HepG2 (cell line): ENCODE results near the gene NRSN2. TPM values are rescaled to one million over a fixed set of nuclear protein-coding genes. Genes with fewer than 3 reads are reported as not detected.
A peak's percentile ranks its signal among the peaks of the same experiment; 100 is the strongest.

Experiments used
- AGO1 ChIP-seq: fragments of 200-400 bp; formaldehyde crosslinking; IDR thresholded peaks from 2 replicates; pipeline ENCODE4 v1.6.1; 2017; ENCODE audit warnings: mild to moderate bottlenecking, low read depth, low read length, moderate library complexity; ENCODE audit not compliant: poor library complexity, severe bottlenecking
- ATRX ChIP-seq: sonication (generic); formaldehyde crosslinking; IDR thresholded peaks from 2 replicates; pipeline ENCODE4 v1.4.0; 2020; ENCODE audit warnings: missing genetic modification reagents, borderline replicate concordance
- CEBPG ChIP-seq: IDR thresholded peaks from 2 replicates; pipeline ENCODE4 v1.6.1; 2016
- KDM2A ChIP-seq: sonication (generic); formaldehyde crosslinking; IDR thresholded peaks from 2 replicates; pipeline ENCODE4 v1.4.0; 2020; ENCODE audit warnings: low read depth, missing genetic modification reagents, borderline replicate concordance
- KLF16 ChIP-seq, 2 experiments: sonication (generic) in 1 of 2; formaldehyde crosslinking in 1 of 2; IDR thresholded peaks; 2 replicates each; pipeline versions ENCODE4 v1.6.1 to v1.8.0; 2016 to 2023; ENCODE audit warnings: missing genetic modification reagents in 2 of 2, missing compliant biosample characterization in 1 of 2
- MAFK ChIP-seq, 2 experiments: IDR thresholded peaks in 1 of 2; conservative IDR thresholded peaks in 1 of 2; 2 replicates each; pipeline ENCODE4 v1.6.1; 2011; ENCODE audit warnings: improper control_type of control experiment in 2 of 2, low read length in 2 of 2
- PCBP1 ChIP-seq: fragments of 200-400 bp; formaldehyde crosslinking; IDR thresholded peaks from 2 replicates; pipeline ENCODE4 v1.6.1; 2017; ENCODE audit warnings: mild to moderate bottlenecking, low read depth, low read length, borderline replicate concordance
- POLR2G ChIP-seq: fragments of 200-400 bp; formaldehyde crosslinking; IDR thresholded peaks from 2 replicates; pipeline ENCODE4 v1.6.1; 2018; ENCODE audit warnings: mild to moderate bottlenecking, low read depth, low read length, moderate library complexity
- TOPORS ChIP-seq: sonication (generic); formaldehyde crosslinking; IDR thresholded peaks from 2 replicates; pipeline ENCODE4 v1.8.0; 2023; ENCODE audit warnings: mild to moderate bottlenecking, missing genetic modification reagents
- ZFP41 ChIP-seq: sonication (generic); formaldehyde crosslinking; IDR thresholded peaks from 2 replicates; pipeline ENCODE4 v1.4.0; 2020; ENCODE audit warnings: mild to moderate bottlenecking, missing genetic modification reagents, borderline replicate concordance
- ZFP62 ChIP-seq: sonication (generic); formaldehyde crosslinking; IDR thresholded peaks from 2 replicates; pipeline ENCODE4 v1.4.0; 2020; ENCODE audit warnings: missing genetic modification reagents
- ZNF264 ChIP-seq: sonication (generic); formaldehyde crosslinking; IDR thresholded peaks from 2 replicates; pipeline ENCODE4 v1.4.0; 2020; ENCODE audit warnings: missing genetic modification reagents
- ZNF367 ChIP-seq: sonication (generic); formaldehyde crosslinking; IDR thresholded peaks from 2 replicates; pipeline ENCODE4 v1.4.0; 2020; ENCODE audit warnings: missing genetic modification reagents, borderline replicate concordance
- ZNF589 ChIP-seq: sonication (generic); formaldehyde crosslinking; conservative IDR thresholded peaks from 2 replicates; pipeline ENCODE4 v1.8.0; 2022; ENCODE audit warnings: mild to moderate bottlenecking, moderate library complexity, missing genetic modification reagents
- ZNF749 ChIP-seq: sonication (generic); formaldehyde crosslinking; IDR thresholded peaks from 2 replicates; pipeline ENCODE4 v1.8.0; 2022; ENCODE audit warnings: mild to moderate bottlenecking, missing genetic modification reagents, moderate library complexity, borderline replicate concordance
- ZSCAN12 ChIP-seq: sonication (generic); formaldehyde crosslinking; IDR thresholded peaks from 2 replicates; pipeline ENCODE4 v1.9.0; 2021; ENCODE audit warnings: mild to moderate bottlenecking, missing genetic modification reagents
- polyA plus RNA-seq, 8 experiments: library from polyadenylated mRNA; depleted of rRNA in 3 of 8; stranded (reverse) in 7 of 8; unstranded in 1 of 8; fragments of >200 nt; fragmentation: Illumina TruSeq in 4 of 8; extraction: Trizol in 4 of 8; gene quantifications; 2 replicates each; pipeline versions ENCODE4 v1.2.1 to v1.2.3, GENCODE V29; 2011 to 2016; ENCODE audit warnings: low read depth in 4 of 8, missing spikeins in 1 of 8, mixed read lengths in 1 of 8; ENCODE audit not compliant: insufficient read depth in 1 of 8
- total RNA-seq, 5 experiments: library from RNA; depleted of rRNA; stranded (reverse); fragments of >200 nt; fragmentation: Illumina TruSeq; extraction: Trizol; gene quantifications; 2 replicates each; pipeline ENCODE4 v1.2.3, GENCODE V29; 2016; ENCODE audit warnings: low read depth in 1 of 5
- TF ChIP-seq, protein P1 (sequence below): sonication (generic); formaldehyde crosslinking; IDR thresholded peaks from 2 replicates; pipeline ENCODE4 v1.8.0; 2022; ENCODE audit warnings: missing genetic modification reagents, mild to moderate bottlenecking, inconsistent platforms, borderline replicate concordance
- TF ChIP-seq, protein P2 (sequence below): sonication (generic); formaldehyde crosslinking; IDR thresholded peaks from 2 replicates; pipeline ENCODE4 v1.4.0; 2020; ENCODE audit warnings: missing genetic modification reagents
- TF ChIP-seq, protein P3 (sequence below): sonication (generic); formaldehyde crosslinking; IDR thresholded peaks from 2 replicates; pipeline ENCODE4 v1.8.0; 2022; ENCODE audit warnings: mild to moderate bottlenecking, missing genetic modification reagents, borderline replicate concordance
- TF ChIP-seq, protein P4 (sequence below): sonication (generic); formaldehyde crosslinking; IDR thresholded peaks from 2 replicates; pipeline ENCODE4 v1.4.0; 2020; ENCODE audit warnings: mild to moderate bottlenecking, missing genetic modification reagents

NRSN2 gene
- total and polyA plus RNA-seq, 2 of the 13 experiments (the other 11 are each of a cell fraction or from before 2014, with no cell fraction given) = 32.3 to 49.4 TPM

DNA sequence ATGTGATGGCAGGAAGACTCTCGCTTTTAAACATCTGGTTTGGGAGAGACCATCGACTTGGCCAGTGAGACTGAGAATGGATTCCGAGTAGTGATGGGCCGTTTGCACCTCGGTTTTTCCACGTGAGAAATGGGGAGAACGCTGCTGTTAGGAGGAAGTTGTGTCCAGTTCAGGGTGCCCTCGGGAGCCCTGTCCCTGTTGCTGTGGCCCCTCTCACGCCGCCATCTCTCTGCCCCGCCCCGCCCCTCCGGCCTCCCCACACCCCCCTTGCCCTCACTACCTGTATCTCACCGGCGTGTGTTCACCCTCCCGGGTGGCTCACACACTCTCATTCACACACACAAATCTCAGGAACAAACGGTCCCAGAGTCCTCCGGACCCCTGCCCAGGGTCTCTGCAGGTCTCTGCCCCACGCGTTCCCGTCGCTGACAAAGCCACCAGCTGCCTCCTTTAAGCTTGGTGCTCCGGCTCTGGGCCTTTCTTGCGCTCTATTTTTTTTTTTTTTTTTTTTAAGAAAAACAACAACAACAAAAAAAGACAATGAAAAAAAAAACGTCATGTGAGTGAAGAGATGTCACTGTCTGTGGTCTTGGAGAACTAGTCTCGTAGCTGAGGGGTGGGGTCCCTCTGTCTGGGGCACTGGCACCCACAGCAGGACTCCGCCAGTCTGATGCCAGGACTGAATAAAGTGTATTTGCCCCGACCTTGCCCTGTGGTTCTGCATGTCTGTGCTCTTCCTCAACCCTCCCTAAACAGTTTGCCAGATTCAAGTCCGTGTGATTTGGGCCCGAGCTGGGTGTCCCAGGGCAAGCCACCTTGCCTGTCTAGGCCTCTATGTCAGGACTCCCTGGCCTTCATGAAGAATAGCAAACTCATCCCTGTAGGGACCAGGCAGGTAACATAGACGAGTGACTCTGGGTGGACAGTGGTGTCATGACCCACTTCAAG is 18.6 kb upstream of the NRSN2 start (continued):
- TF ChIP-seq ZSCAN12 (CRISPR knock-in tag) = no peak
- peak; percentile 14; the same call in 1 of the 2 replicates for TF ChIP-seq POLR2G
- no peak for TF ChIP-seq ZNF749 (CRISPR knock-in tag)
- TF ChIP-seq, protein P1, sequence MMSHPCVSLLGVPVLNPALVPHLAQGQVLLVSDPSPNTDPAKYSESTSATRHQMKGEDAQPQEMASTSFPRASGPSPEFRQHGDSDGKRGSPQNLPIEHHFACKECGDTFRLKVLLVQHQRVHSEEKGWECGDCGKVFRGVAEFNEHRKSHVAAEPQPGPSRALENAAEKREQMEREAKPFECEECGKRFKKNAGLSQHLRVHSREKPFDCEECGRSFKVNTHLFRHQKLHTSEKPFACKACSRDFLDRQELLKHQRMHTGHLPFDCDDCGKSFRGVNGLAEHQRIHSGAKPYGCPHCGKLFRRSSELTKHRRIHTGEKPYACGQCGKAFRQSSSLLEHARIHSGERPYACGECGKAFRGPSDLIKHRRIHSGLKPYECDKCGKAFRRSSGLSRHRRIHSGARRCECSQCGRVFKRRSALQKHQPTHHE (CRISPR knock-in tag) = no peak
- TF ChIP-seq PCBP1 = no peak
- TF ChIP-seq, protein P2, sequence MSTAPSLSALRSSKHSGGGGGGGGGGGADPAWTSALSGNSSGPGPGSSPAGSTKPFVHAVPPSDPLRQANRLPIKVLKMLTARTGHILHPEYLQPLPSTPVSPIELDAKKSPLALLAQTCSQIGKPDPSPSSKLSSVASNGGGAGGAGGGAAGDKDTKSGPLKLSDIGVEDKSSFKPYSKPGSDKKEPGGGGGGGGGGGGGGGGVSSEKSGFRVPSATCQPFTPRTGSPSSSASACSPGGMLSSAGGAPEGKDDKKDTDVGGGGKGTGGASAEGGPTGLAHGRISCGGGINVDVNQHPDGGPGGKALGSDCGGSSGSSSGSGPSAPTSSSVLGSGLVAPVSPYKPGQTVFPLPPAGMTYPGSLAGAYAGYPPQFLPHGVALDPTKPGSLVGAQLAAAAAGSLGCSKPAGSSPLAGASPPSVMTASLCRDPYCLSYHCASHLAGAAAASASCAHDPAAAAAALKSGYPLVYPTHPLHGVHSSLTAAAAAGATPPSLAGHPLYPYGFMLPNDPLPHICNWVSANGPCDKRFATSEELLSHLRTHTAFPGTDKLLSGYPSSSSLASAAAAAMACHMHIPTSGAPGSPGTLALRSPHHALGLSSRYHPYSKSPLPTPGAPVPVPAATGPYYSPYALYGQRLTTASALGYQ (CRISPR knock-in tag) = no peak
- no peak for TF ChIP-seq ZFP62
- no peak for TF ChIP-seq KLF16 (CRISPR knock-in tag; IDR thresholded peaks at IDR 0.05)
- no peak for TF ChIP-seq ZFP41 (CRISPR knock-in tag)
- no peak for TF ChIP-seq MAFK (conservative IDR thresholded peaks at IDR 0.05 in 1 of 2, IDR thresholded peaks at IDR 0.05 in 1 of 2; ENCODE audit: low read length in 2 of 2)
- no peak for TF ChIP-seq KDM2A (CRISPR knock-in tag)
- TF ChIP-seq ATRX (CRISPR knock-in tag) = no peak
- TF ChIP-seq, protein P3, sequence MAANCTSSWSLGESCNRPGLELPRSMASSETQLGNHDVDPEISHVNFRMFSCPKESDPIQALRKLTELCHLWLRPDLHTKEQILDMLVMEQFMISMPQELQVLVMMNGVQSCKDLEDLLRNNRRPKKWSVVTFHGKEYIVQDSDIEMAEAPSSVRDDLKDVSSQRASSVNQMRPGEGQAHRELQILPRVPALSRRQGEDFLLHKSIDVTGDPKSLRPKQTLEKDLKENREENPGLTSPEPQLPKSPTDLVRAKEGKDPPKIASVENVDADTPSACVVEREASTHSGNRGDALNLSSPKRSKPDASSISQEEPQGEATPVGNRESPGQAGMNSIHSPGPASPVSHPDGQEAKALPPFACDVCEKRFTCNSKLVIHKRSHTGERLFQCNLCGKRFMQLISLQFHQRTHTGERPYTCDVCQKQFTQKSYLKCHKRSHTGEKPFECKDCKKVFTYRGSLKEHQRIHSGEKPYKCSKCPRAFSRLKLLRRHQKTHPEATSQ (CRISPR knock-in tag) = no peak
- TF ChIP-seq CEBPG = no peak
- TF ChIP-seq ZNF589 (CRISPR knock-in tag) = no peak
- TF ChIP-seq, protein P4, sequence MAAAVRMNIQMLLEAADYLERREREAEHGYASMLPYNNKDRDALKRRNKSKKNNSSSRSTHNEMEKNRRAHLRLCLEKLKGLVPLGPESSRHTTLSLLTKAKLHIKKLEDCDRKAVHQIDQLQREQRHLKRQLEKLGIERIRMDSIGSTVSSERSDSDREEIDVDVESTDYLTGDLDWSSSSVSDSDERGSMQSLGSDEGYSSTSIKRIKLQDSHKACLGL (CRISPR knock-in tag) = no peak
- TF ChIP-seq ZNF264 (CRISPR knock-in tag) = no peak
- no peak for TF ChIP-seq AGO1
- TF ChIP-seq TOPORS (CRISPR knock-in tag) = no peak
- TF ChIP-seq ZNF367 (CRISPR knock-in tag) = no peak
